K562 (cell line): Measurements from ENCODE around the gene AIF1. TPM values are rescaled to one million over a fixed set of nuclear protein-coding genes. Genes with fewer than 3 reads are reported as not detected.

Experiments used
- CBX8 ChIP-seq: fragments of 200-600 bp; sonication (generic); IDR thresholded peaks from 2 replicates; pipeline ENCODE4 v1.6.1; 2012; ENCODE audit warnings: borderline replicate concordance, mixed run types, low read depth, mild to moderate bottlenecking, moderate library complexity, mixed read lengths, low read length, control low read depth, inconsistent platforms; ENCODE audit not compliant: poor library complexity, severe bottlenecking; ENCODE audit errors: extremely low read depth
- CREB1 ChIP-seq, 2 experiments: sonication (generic) in 1 of 2; formaldehyde crosslinking in 1 of 2; IDR thresholded peaks; 2 replicates each; pipeline versions ENCODE4 v1.6.1 to v1.8.0; 2012 to 2022; ENCODE audit warnings: inconsistent platforms in 1 of 2, mild to moderate bottlenecking in 1 of 2, missing genetic modification reagents in 1 of 2, moderate library complexity in 1 of 2
- EHMT2 ChIP-seq: fragments of 450-650 bp; IDR thresholded peaks from 2 replicates; pipeline ENCODE4 v1.6.1; 2018; ENCODE audit warnings: antibody characterized with exemption
- GABPB1 ChIP-seq: sonication (generic); formaldehyde crosslinking; IDR thresholded peaks from 2 replicates; pipeline ENCODE4 v1.8.0; 2022; ENCODE audit warnings: mild to moderate bottlenecking, missing genetic modification reagents
- MECOM ChIP-seq: fragments of 250-450 bp; sonication (Bioruptor Pico); IDR thresholded peaks from 2 replicates; pipeline ENCODE4 v1.8.0; 2022; ENCODE audit warnings: inconsistent platforms
- MYC ChIP-seq, 2 experiments: fragments of 250-450 bp in 1 of 2; sonication (Bioruptor Pico) in 1 of 2; IDR thresholded peaks; 2 replicates each; pipeline versions ENCODE4 v1.5.1 to v1.6.1; 2012 to 2021; ENCODE audit warnings: low read depth in 2 of 2, borderline replicate concordance in 1 of 2, improper control_type of control experiment in 1 of 2, low read length in 1 of 2, mild to moderate bottlenecking in 1 of 2, moderate library complexity in 1 of 2
- NR2F6 ChIP-seq: fragments of 450-650 bp; formaldehyde crosslinking; IDR thresholded peaks from 2 replicates; pipeline ENCODE4 v1.4.0; 2020; ENCODE audit warnings: mild to moderate bottlenecking
- RBBP5 ChIP-seq: fragments of 200-600 bp; sonication (generic); IDR thresholded peaks from 2 replicates; pipeline ENCODE4 v1.6.1; 2012; ENCODE audit warnings: borderline replicate concordance, mild to moderate bottlenecking, low read length, control low read depth, inconsistent platforms; ENCODE audit not compliant: insufficient read depth, poor library complexity, severe bottlenecking
- RCOR1 ChIP-seq, 2 experiments: IDR thresholded peaks; 2 replicates each; pipeline ENCODE4 v1.6.1; 2012; ENCODE audit warnings: low read depth in 2 of 2, low read length in 2 of 2, borderline replicate concordance in 1 of 2, improper control_type of control experiment in 1 of 2
- RUNX1 ChIP-seq: sonication (generic); IDR thresholded peaks from 2 replicates; pipeline ENCODE4 v1.6.1; 2016; ENCODE audit warnings: antibody characterized with exemption, low read depth
- TGIF2 ChIP-seq: sonication (generic); formaldehyde crosslinking; IDR thresholded peaks from 2 replicates; pipeline ENCODE4 v1.8.1; 2022; ENCODE audit warnings: mild to moderate bottlenecking, missing genetic modification reagents, moderate library complexity
- THAP7 ChIP-seq: fragments of 250-450 bp; sonication (Bioruptor Pico); IDR thresholded peaks from 2 replicates; pipeline ENCODE4 v1.5.0; 2021
- XRCC3 ChIP-seq: fragments of 450-650 bp; IDR thresholded peaks from 2 replicates; pipeline ENCODE4 v1.6.1; 2017; ENCODE audit warnings: mild to moderate bottlenecking, moderate library complexity
- ZNF175 ChIP-seq: fragments of 200-800 bp; sonication (Bioruptor generic); IDR thresholded peaks from 2 replicates; pipeline ENCODE4 v1.6.1; 2016; ENCODE audit warnings: low read depth, mild to moderate bottlenecking, missing genetic modification characterization, missing compliant biosample characterization
- ZNF398 ChIP-seq: fragments of 250-450 bp; sonication (Bioruptor Pico); IDR thresholded peaks from 2 replicates; pipeline ENCODE4 v1.8.0; 2021; ENCODE audit warnings: moderate library complexity, mild to moderate bottlenecking, inconsistent platforms
- ZNF436 ChIP-seq: fragments of 250-450, 450-650 bp; sonication (Bioruptor Pico); formaldehyde crosslinking; IDR thresholded peaks from 2 replicates; pipeline ENCODE4 v1.7.0; 2020; ENCODE audit warnings: mild to moderate bottlenecking
- ZNF696 ChIP-seq: fragments of 250-450 bp; sonication (Bioruptor Pico); conservative IDR thresholded peaks from 2 replicates; pipeline ENCODE4 v1.4.0; 2020; ENCODE audit warnings: mild to moderate bottlenecking, moderate library complexity
- ZNF707 ChIP-seq: fragments of 250-450 bp; sonication (Bioruptor Pico); conservative IDR thresholded peaks from 2 replicates; pipeline ENCODE4 v1.8.0; 2022; ENCODE audit warnings: inconsistent platforms, mild to moderate bottlenecking, moderate library complexity
- ZNF780A ChIP-seq: fragments of 250-450 bp; sonication (Bioruptor Pico); IDR thresholded peaks from 2 replicates; pipeline ENCODE4 v1.5.0; 2021; ENCODE audit warnings: mild to moderate bottlenecking
- polyA plus RNA-seq, 8 experiments: library from polyadenylated mRNA; depleted of rRNA in 4 of 8; stranded (reverse) in 5 of 8; unstranded in 3 of 8; fragments of >200 nt; fragmentation: Nextera tagmentation in 2 of 8; fragmentation: Illumina TruSeq in 1 of 8; extraction: Ambion mirVana in 2 of 8; extraction: Trizol in 1 of 8; gene quantifications; 2 replicates each; pipeline versions ENCODE4 v1.2.1 to v1.2.3, GENCODE V29; 2011 to 2014; ENCODE audit warnings: inconsistent platforms in 1 of 8, missing spikeins in 1 of 8
- total RNA-seq, 7 experiments: library from RNA; depleted of rRNA in 6 of 7; stranded (reverse); fragments of >200 nt in 6 of 7; fragmentation: Illumina TruSeq in 2 of 7; extraction: Trizol in 2 of 7; gene quantifications; 2 replicates each; pipeline versions ENCODE4 v1.2.1 to v1.2.3, GENCODE V29; 2011 to 2021; ENCODE audit warnings: low replicate concordance in 1 of 7
- TF ChIP-seq, protein P1 (sequence below), 3 experiments: fragments of 200-800 bp in 1 of 3; fragments of 250-450 bp in 1 of 3; fragments of 450-650 bp in 1 of 3; sonication (Bioruptor Pico) in 1 of 3; sonication (Bioruptor generic) in 1 of 3; formaldehyde crosslinking in 1 of 3; IDR thresholded peaks; 2 replicates each; pipeline versions ENCODE4 v1.6.1 to v1.8.0; 2016 to 2022; ENCODE audit warnings: mild to moderate bottlenecking in 2 of 3, missing genetic modification characterization in 2 of 3, missing compliant biosample characterization in 1 of 3, moderate library complexity in 1 of 3

AIF1 gene
- total and polyA plus RNA-seq, 9 of the 15 experiments (the other 6 are each of a cell fraction or from before 2014, with no cell fraction given), result 9.4 to 33.4 (median 19.4) TPM

DNA sequence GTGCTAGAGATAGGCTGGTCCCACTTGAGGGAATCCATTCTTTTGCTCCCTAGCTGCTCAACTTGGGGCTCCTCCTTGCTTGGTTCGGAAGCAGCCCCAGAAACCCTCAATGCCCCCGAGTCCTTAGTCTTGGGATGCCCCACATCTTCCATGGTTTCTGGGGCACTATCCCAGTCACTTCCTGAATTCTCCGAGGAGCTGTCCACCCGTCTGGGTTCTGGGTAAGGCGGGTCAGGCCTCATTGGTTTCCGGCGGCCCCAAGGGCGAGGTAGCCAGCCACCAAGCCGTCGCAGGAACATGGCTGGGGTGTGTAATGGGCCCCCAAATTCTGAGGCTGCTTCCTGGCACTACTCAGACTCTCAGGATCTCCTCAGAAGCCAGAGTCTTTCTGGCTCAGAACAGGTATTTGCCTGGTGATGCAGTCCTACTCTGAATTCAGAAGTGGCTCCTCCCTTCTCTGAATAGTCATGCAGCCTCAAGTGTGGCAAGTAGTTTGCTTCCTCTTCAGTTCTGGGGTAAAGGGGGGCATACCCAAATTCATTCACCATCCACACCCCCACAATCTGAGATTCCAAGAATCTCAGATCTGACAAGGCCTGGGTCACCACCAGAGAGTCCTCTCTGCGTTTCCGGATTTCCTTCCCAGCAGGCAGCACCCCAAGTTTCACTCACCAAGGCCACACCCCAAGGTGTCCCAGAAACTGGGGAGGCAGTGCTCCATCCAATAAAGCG is 44.8 kb downstream of the AIF1 start (continued):
- TF ChIP-seq ZNF398 (CRISPR knock-in tag) (no peak), ZNF436 (CRISPR knock-in tag) (no peak; the same call in 1 of the 2 replicates), MECOM (CRISPR knock-in tag) (peak; percentile 3; the same call in 1 of the 2 replicates), ZNF707 (CRISPR knock-in tag) (peak; percentile 23; the same call in 1 of the 2 replicates), ZNF696 (CRISPR knock-in tag) (no peak), ZNF175 (peak; percentile 43; the same call in 1 of the 2 replicates), NR2F6 (CRISPR knock-in tag) (peak; percentile 74; the same call in 1 of the 2 replicates), RUNX1 (no peak), RBBP5 (no peak), RCOR1 (IDR thresholded peaks at IDR 0.05; ENCODE audit: borderline replicate concordance in 1 of 2, low read depth in 2 of 2, low read length in 2 of 2) (peak in 1 of 2 experiments; percentile 2; a peak in 2 of 4 replicates), THAP7 (CRISPR knock-in tag) (no peak), MYC (IDR thresholded peaks at IDR 0.05; ENCODE audit: low read depth, low read length) (no peak), MYC (CRISPR knock-in tag; IDR thresholded peaks at IDR 0.05; ENCODE audit: borderline replicate concordance, low read depth) (peak; percentile 50; the same call in 1 of the 2 replicates), GABPB1 (CRISPR knock-in tag) (peak; percentile 31; the same call in 1 of the 2 replicates), TGIF2 (0 out of 2 replicates have a peak, but pooled peaks have one; percentile 38), CBX8 (no peak), EHMT2 (peak; percentile 95), ZNF780A (no peak), CREB1 (IDR thresholded peaks at IDR 0.05) (no peak), CREB1 (CRISPR knock-in tag; IDR thresholded peaks at IDR 0.05) (peak; percentile 33; the same call in 1 of the 2 replicates), XRCC3 (no peak)
- TF ChIP-seq, protein P1, sequence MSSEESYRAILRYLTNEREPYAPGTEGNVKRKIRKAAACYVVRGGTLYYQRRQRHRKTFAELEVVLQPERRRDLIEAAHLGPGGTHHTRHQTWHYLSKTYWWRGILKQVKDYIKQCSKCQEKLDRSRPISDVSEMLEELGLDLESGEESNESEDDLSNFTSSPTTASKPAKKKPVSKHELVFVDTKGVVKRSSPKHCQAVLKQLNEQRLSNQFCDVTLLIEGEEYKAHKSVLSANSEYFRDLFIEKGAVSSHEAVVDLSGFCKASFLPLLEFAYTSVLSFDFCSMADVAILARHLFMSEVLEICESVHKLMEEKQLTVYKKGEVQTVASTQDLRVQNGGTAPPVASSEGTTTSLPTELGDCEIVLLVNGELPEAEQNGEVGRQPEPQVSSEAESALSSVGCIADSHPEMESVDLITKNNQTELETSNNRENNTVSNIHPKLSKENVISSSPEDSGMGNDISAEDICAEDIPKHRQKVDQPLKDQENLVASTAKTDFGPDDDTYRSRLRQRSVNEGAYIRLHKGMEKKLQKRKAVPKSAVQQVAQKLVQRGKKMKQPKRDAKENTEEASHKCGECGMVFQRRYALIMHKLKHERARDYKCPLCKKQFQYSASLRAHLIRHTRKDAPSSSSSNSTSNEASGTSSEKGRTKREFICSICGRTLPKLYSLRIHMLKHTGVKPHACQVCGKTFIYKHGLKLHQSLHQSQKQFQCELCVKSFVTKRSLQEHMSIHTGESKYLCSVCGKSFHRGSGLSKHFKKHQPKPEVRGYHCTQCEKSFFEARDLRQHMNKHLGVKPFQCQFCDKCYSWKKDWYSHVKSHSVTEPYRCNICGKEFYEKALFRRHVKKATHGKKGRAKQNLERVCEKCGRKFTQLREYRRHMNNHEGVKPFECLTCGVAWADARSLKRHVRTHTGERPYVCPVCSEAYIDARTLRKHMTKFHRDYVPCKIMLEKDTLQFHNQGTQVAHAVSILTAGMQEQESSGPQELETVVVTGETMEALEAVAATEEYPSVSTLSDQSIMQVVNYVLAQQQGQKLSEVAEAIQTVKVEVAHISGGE (CRISPR knock-in tag; IDR thresholded peaks at IDR 0.05), result peak in 1 of 3 experiments; percentile 22; a peak in 1 of 6 replicates
